HepG2 (cell line): ENCODE data around the gene HOXB2. TPM values are rescaled to one million over a fixed set of nuclear protein-coding genes. Genes with fewer than 3 reads are reported as not detected.

Experiments used
- ATAC-seq: fragments of 200-7000 bp; cut with Tn5 transposase; 3 replicates; pipeline ENCODE4 v1.9.1; 2020; ENCODE audit warnings: mild to moderate bottlenecking, moderate library complexity
- BruUV-seq: library from RNA; stranded (reverse); fragments of 400-500 nt; replicated peaks from 2 replicates; lab custom pipeline; 2021; lab: Mats Ljungman, UMichigan
- CTCF ChIA-PET: fragments of 300-600 bp; formaldehyde crosslinking; extraction: SDS; loops from one replicate; lab custom pipeline; 2021; ENCODE audit warnings: low total read pairs, inconsistent platforms, low intra/inter-chr PET ratio; lab: Yijun Ruan, JAX
- POLR2A ChIA-PET: fragments of 350-600 bp; sonication (Branson Sonifier 250); formaldehyde crosslinking; loops from one replicate; lab custom pipeline; 2020; ENCODE audit warnings: antibody characterized with exemption, inconsistent platforms; lab: Yijun Ruan, JAX
- DNase-seq: peaks from one replicate; pipeline ENCODE4 v3.0.0-alpha.2; 2015; ENCODE audit warnings: low spot score
- FAIRE-seq: peaks from 3 replicates; lab custom pipeline; 2011; peaks lifted over from hg19 to GRCh38; lab: Jason Lieb, UNC
- H2AFZ ChIP-seq: one replicate; pipeline ENCODE4 v1.6.1; 2011; ENCODE audit warnings: low read length, inconsistent platforms
- H3K27ac ChIP-seq: fragments of 300-600 bp; 3 replicates; pipeline ENCODE4 v1.8.0; 2011; ENCODE audit warnings: mixed run types, mild to moderate bottlenecking, mixed read lengths, low read length, inconsistent platforms; ENCODE audit not compliant: insufficient read depth; ENCODE audit errors: extremely low read length
- H3K27me3 ChIP-seq, 2 experiments: fragments of 200-600 bp in 1 of 2; 2 replicates in 1 of 2; 3 replicates in 1 of 2; pipeline versions ENCODE4 v1.6.0 to v1.8.0; 2011; ENCODE audit warnings: low read length in 2 of 2, mild to moderate bottlenecking in 2 of 2, moderate library complexity in 2 of 2, inconsistent platforms in 1 of 2; ENCODE audit not compliant: insufficient read depth in 2 of 2, control insufficient read depth in 1 of 2
- H3K36me3 ChIP-seq, 2 experiments: fragments of 200-600 bp in 1 of 2; replicated peaks in 1 of 2; 2 replicates in 1 of 2; 3 replicates in 1 of 2; pipeline versions ENCODE4 v1.5.1 to v1.8.0; 2011; ENCODE audit warnings: low read length in 2 of 2, inconsistent platforms in 1 of 2; ENCODE audit not compliant: insufficient read depth in 2 of 2, control insufficient read depth in 1 of 2
- H3K4me1 ChIP-seq: 2 replicates; pipeline ENCODE4 v1.5.1; 2012; ENCODE audit warnings: low read length, inconsistent platforms; ENCODE audit not compliant: insufficient read depth
- H3K4me2 ChIP-seq: 2 replicates; pipeline ENCODE4 v1.6.0; 2011; ENCODE audit warnings: low read depth, low read length, inconsistent platforms
- H3K4me3 ChIP-seq, 3 experiments: fragments of 200-600 bp in 1 of 3; sonication (generic), shearing (Covaris generic) in 1 of 3; replicated peaks in 1 of 3; 2 replicates each; pipeline ENCODE4 v1.5.1; 2011 to 2016; ENCODE audit warnings: low read length in 3 of 3, inconsistent platforms in 2 of 3, low read depth in 2 of 3, mild to moderate bottlenecking in 2 of 3, control low read depth in 1 of 3, mixed read lengths in 1 of 3; ENCODE audit not compliant: insufficient read depth in 1 of 3
- H3K79me2 ChIP-seq: one replicate; pipeline ENCODE4 v1.6.1; 2011; ENCODE audit warnings: low read length, inconsistent platforms; ENCODE audit not compliant: insufficient read depth
- H3K9ac ChIP-seq: 2 replicates; pipeline ENCODE4 v1.6.0; 2011; ENCODE audit warnings: mild to moderate bottlenecking, low read depth, low read length, inconsistent platforms; ENCODE audit not compliant: insufficient read depth
- H3K9me3 ChIP-seq: 2 replicates; pipeline ENCODE4 v1.5.1; 2012; ENCODE audit warnings: mild to moderate bottlenecking, low read length
- H4K20me1 ChIP-seq: 2 replicates; pipeline ENCODE4 v1.6.0; 2011; ENCODE audit warnings: inconsistent platforms, mild to moderate bottlenecking, low read length, moderate library complexity; ENCODE audit not compliant: insufficient read depth
- RNF219 ChIP-seq: sonication (generic); formaldehyde crosslinking; IDR thresholded peaks from 2 replicates; pipeline ENCODE4 v1.5.0; 2020; ENCODE audit warnings: mild to moderate bottlenecking, missing genetic modification reagents
- RXRA ChIP-seq: sonication (generic); formaldehyde crosslinking; IDR thresholded peaks from 2 replicates; pipeline ENCODE4 v1.5.1; 2020; ENCODE audit warnings: missing genetic modification reagents
- YEATS2 ChIP-seq: sonication (generic); formaldehyde crosslinking; IDR thresholded peaks from 2 replicates; pipeline ENCODE4 v1.4.0; 2020; ENCODE audit warnings: missing genetic modification reagents, borderline replicate concordance
- ZNF253 ChIP-seq: sonication (generic); formaldehyde crosslinking; IDR thresholded peaks from 2 replicates; pipeline ENCODE4 v1.8.0; 2022; ENCODE audit warnings: mild to moderate bottlenecking, missing genetic modification reagents, borderline replicate concordance
- ZNF414 ChIP-seq: sonication (generic); formaldehyde crosslinking; IDR thresholded peaks from 2 replicates; pipeline ENCODE4 v1.5.0; 2020; ENCODE audit warnings: missing genetic modification reagents
- ZNF615 ChIP-seq: sonication (generic); formaldehyde crosslinking; IDR thresholded peaks from 2 replicates; pipeline ENCODE4 v1.5.0; 2020; ENCODE audit warnings: mild to moderate bottlenecking, missing genetic modification reagents, borderline replicate concordance
- WGBS: methylation state at CpG from one replicate; pipeline ENCODE4 v1.1.6; 2017; ENCODE audit warnings: low lambda C conversion rate; 5-methylcytosine and 5-hydroxymethylcytosine counted together
- in situ Hi-C: cut with HindIII; loops from 2 replicates; pipeline ENCODE4 v1.10.0; 2017; ENCODE audit warnings: low pct_unique_long_range_greater_than_20kb; ENCODE audit not compliant: extremely low pct_ligation_motif_present
- intact Hi-C: fragments of 100-400 bp; cut with micrococcal nuclease; formaldehyde crosslinking; loops from one replicate; pipeline ENCODE4 v1.10.0; 2022; ENCODE audit not compliant: unreplicated experiment
- polyA plus RNA-seq, 8 experiments: library from polyadenylated mRNA; depleted of rRNA in 3 of 8; stranded (reverse) in 7 of 8; unstranded in 1 of 8; fragments of >200 nt; fragmentation: Illumina TruSeq in 4 of 8; extraction: Trizol in 4 of 8; gene quantifications; 2 replicates each; pipeline versions ENCODE4 v1.2.1 to v1.2.3, GENCODE V29; 2011 to 2016; ENCODE audit warnings: low read depth in 4 of 8, missing spikeins in 1 of 8, mixed read lengths in 1 of 8; ENCODE audit not compliant: insufficient read depth in 1 of 8
- total RNA-seq, 5 experiments: library from RNA; depleted of rRNA; stranded (reverse); fragments of >200 nt; fragmentation: Illumina TruSeq; extraction: Trizol; gene quantifications; 2 replicates each; pipeline ENCODE4 v1.2.3, GENCODE V29; 2016; ENCODE audit warnings: low read depth in 1 of 5
- TF ChIP-seq, protein P1 (sequence below): sonication (generic); formaldehyde crosslinking; IDR thresholded peaks from 2 replicates; pipeline ENCODE4 v1.4.0; 2020; ENCODE audit warnings: mild to moderate bottlenecking, missing genetic modification reagents
- TF ChIP-seq, protein P2 (sequence below): sonication (generic); formaldehyde crosslinking; IDR thresholded peaks from 2 replicates; pipeline ENCODE4 v1.4.0; 2020; ENCODE audit warnings: missing genetic modification reagents

The HOXB2 gene
- total and polyA plus RNA-seq, 2 of the 13 experiments (the other 11 are each of a cell fraction or from before 2014, with no cell fraction given), result not detected

GRCh38 chr17:48530887-48531272 lies 14.0 kb downstream of the HOXB2 start, which contains the start of gene HOXB1:
HOXB1 (minus strand) TSS chr17:48531011; CDS start chr17:48530904, 107 bp downstream.
- intact Hi-C loops (no loop called here), in situ Hi-C loops (no loop called here)
- WGBS, result 34% methylated on average over 13 of the region's 15 CpGs
- DNase-seq (no peak), ATAC-seq (no peak), FAIRE-seq (no peak)
- no peak within 1 kb of the TSS for H3K9ac ChIP-seq
- no peak within 1 kb of the TSS for H2AFZ ChIP-seq
- H3K9me3 ChIP-seq, result no peaks in the 10 kb centered on the region
- POLR2A ChIA-PET, result no interaction called here
- no peaks in the 10 kb centered on the region for H3K4me1 ChIP-seq
- no peaks in the 10 kb centered on the region for H3K79me2 ChIP-seq
- H3K36me3 ChIP-seq, result no peaks in the 10 kb centered on the region
- H3K4me3 ChIP-seq, result no peak within 1 kb of the TSS
- no peak within 1 kb of the TSS for H3K4me2 ChIP-seq
- peaks cover 6 to 65% of the 10 kb centered on the region in 2 experiments for H3K27me3 ChIP-seq
- H3K27ac ChIP-seq, result no peak within 1 kb of the TSS
- no TSS peak for BruUV-seq
- CTCF ChIA-PET, result no interaction called here
- H4K20me1 ChIP-seq, result no peaks in the 10 kb centered on the region
- no peak for TF ChIP-seq RXRA (CRISPR knock-in tag)
- TF ChIP-seq YEATS2 (CRISPR knock-in tag), result no peak
- no peak for TF ChIP-seq ZNF414
- TF ChIP-seq ZNF615, result no peak
- TF ChIP-seq ZNF253 (CRISPR knock-in tag), result no peak
- TF ChIP-seq, protein P1, sequence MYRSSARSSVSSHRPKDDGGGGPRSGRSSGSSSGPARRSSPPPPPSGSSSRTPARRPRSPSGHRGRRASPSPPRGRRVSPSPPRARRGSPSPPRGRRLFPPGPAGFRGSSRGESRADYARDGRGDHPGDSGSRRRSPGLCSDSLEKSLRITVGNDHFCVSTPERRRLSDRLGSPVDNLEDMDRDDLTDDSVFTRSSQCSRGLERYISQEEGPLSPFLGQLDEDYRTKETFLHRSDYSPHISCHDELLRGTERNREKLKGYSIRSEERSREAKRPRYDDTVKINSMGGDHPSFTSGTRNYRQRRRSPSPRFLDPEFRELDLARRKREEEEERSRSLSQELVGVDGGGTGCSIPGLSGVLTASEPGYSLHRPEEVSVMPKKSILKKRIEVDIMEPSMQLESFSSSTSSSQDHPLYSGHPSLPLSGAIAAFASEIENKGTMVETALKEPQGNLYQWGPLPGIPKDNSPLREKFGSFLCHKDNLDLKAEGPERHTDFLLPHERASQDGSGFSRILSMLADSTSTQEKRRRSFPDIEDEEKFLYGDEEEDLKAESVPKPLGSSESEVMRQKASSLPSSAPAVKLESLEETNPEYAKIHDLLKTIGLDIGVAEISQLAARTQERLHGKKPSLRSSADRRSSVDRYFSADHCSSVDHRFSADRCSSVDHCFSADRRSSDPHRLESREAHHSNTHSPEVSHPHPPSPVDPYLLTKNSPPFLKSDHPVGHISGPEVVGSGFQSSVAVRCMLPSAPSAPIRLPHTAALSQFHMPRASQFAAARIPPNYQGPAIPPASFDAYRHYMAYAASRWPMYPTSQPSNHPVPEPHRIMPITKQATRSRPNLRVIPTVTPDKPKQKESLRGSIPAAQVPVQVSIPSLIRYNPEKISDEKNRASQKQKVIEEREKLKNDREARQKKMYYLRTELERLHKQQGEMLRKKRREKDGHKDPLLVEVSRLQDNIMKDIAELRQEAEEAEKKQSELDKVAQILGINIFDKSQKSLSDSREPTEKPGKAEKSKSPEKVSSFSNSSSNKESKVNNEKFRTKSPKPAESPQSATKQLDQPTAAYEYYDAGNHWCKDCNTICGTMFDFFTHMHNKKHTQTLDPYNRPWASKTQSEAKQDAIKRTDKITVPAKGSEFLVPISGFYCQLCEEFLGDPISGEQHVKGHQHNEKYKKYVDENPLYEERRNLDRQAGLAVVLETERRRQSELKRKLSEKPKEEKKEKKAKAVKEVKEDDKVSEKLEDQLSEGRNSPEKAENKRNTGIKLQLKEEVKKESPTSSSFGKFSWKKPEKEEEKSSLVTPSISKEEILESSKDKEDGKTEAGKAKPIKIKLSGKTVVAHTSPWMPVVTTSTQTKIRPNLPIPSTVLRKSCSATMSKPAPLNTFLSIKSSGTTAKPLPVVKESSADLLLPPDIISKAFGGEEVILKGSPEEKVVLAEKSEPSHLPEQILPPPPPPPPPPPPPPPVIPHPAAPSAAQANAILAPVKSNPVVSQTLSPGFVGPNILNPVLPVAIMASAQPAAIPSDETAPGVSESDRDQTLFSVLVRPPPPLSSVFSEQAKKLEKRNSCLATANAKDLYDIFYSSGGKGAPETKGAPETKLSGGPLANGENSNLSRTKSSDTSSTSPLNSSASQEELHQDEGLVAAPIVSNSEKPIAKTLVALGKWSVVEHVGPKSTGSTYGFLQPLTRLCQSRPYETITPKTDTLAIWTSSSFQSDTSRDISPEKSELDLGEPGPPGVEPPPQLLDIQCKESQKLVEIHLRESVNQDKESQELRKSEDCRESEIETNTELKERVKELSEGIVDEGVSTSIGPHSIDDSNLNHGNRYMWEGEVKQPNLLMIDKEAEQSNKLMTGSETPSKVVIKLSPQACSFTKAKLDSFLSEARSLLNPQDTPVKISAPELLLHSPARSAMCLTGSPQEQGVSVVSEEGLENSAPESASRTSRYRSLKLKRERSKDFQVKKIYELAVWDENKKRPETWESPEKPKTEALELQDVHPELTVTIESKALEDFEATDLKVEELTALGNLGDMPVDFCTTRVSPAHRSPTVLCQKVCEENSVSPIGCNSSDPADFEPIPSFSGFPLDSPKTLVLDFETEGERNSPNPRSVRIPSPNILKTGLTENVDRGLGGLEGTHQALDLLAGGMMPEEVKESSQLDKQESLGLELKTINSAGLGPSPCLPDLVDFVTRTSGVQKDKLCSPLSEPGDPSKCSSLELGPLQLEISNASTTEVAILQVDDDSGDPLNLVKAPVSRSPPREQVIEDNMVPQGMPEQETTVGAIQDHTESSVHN (CRISPR knock-in tag), result no peak
- TF ChIP-seq, protein P2, sequence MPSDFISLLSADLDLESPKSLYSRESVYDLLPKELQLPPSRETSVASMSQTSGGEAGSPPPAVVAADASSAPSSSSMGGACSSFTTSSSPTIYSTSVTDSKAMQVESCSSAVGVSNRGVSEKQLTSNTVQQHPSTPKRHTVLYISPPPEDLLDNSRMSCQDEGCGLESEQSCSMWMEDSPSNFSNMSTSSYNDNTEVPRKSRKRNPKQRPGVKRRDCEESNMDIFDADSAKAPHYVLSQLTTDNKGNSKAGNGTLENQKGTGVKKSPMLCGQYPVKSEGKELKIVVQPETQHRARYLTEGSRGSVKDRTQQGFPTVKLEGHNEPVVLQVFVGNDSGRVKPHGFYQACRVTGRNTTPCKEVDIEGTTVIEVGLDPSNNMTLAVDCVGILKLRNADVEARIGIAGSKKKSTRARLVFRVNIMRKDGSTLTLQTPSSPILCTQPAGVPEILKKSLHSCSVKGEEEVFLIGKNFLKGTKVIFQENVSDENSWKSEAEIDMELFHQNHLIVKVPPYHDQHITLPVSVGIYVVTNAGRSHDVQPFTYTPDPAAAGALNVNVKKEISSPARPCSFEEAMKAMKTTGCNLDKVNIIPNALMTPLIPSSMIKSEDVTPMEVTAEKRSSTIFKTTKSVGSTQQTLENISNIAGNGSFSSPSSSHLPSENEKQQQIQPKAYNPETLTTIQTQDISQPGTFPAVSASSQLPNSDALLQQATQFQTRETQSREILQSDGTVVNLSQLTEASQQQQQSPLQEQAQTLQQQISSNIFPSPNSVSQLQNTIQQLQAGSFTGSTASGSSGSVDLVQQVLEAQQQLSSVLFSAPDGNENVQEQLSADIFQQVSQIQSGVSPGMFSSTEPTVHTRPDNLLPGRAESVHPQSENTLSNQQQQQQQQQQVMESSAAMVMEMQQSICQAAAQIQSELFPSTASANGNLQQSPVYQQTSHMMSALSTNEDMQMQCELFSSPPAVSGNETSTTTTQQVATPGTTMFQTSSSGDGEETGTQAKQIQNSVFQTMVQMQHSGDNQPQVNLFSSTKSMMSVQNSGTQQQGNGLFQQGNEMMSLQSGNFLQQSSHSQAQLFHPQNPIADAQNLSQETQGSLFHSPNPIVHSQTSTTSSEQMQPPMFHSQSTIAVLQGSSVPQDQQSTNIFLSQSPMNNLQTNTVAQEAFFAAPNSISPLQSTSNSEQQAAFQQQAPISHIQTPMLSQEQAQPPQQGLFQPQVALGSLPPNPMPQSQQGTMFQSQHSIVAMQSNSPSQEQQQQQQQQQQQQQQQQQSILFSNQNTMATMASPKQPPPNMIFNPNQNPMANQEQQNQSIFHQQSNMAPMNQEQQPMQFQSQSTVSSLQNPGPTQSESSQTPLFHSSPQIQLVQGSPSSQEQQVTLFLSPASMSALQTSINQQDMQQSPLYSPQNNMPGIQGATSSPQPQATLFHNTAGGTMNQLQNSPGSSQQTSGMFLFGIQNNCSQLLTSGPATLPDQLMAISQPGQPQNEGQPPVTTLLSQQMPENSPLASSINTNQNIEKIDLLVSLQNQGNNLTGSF (CRISPR knock-in tag), result no peak
- no peak for TF ChIP-seq RNF219 (CRISPR knock-in tag)
